Raji (cell line): ENCODE measurements around the gene GFPT2.

Experiments used
- POLR2A ChIP-seq: IDR thresholded peaks from 2 replicates; pipeline ENCODE4 v1.6.1; 2011; ENCODE audit warnings: low read depth, low read length, control low read depth; ENCODE audit not compliant: insufficient read depth

The GFPT2 gene

GRCh38 chr5:180353048-180353979 is at the start of gene GFPT2:
GFPT2 (minus strand) TSS chr5:180353336; CDS start chr5:180353217, 119 bp downstream.
- no peak for TF ChIP-seq POLR2A

GRCh38 chr5:180402716-180403115 is 49.6 kb upstream of the GFPT2 start:
- TF ChIP-seq POLR2A, result no peak

- TF ChIP-seq POLR2A, result no peak
These were observed 48.2 kb upstream of the GFPT2 start for GRCh38 chr5:180401229-180401907.

GRCh38 chr5:180400416-180400815 is 47.3 kb upstream of the GFPT2 start:
- TF ChIP-seq POLR2A, result no peak

GRCh38 chr5:180399401-180400215 is 46.5 kb upstream of the GFPT2 start:
- TF ChIP-seq POLR2A, result no peak

- no peak for TF ChIP-seq POLR2A
These were observed 43.8 kb upstream of the GFPT2 start for GRCh38 chr5:180396926-180397325.

GRCh38 chr5:180395540-180396274 is 42.6 kb upstream of the GFPT2 start:
- TF ChIP-seq POLR2A, result no peak

GRCh38 chr5:180394031-180394636 is 41.0 kb upstream of the GFPT2 start:
- no peak for TF ChIP-seq POLR2A

- no peak for TF ChIP-seq POLR2A
These were observed 38.1 kb upstream of the GFPT2 start for GRCh38 chr5:180391276-180391675.

GRCh38 chr5:180390441-180391190 is 37.5 kb upstream of the GFPT2 start:
- TF ChIP-seq POLR2A, result no peak

- no peak for TF ChIP-seq POLR2A
These were observed 36.3 kb upstream of the GFPT2 start for GRCh38 chr5:180389252-180390101.

- no peak for TF ChIP-seq POLR2A
These were observed 34.7 kb upstream of the GFPT2 start for GRCh38 chr5:180387798-180388197.

GRCh38 chr5:180382926-180383325 is 29.8 kb upstream of the GFPT2 start:
- no peak for TF ChIP-seq POLR2A
